H1 (cell line): Measurements from ENCODE around the gene PRKCH. TPM values are rescaled to one million over a fixed set of nuclear protein-coding genes. Genes with fewer than 3 reads are reported as not detected.

Experiments
- CTCF ChIA-PET: fragments of 300-600 bp; sonication (Branson Sonifier 250); formaldehyde crosslinking; loops from one replicate; lab custom pipeline; 2021; ENCODE audit not compliant: partially characterized antibody; lab: Charles Lee
- POLR2A ChIA-PET: fragments of 300-600 bp; sonication (Branson Sonifier 250); formaldehyde crosslinking; loops from one replicate; lab custom pipeline; 2021; ENCODE audit warnings: inconsistent platforms; ENCODE audit not compliant: partially characterized antibody; lab: Charles Lee
- DNase-seq, 2 experiments: peaks; one replicate each; pipeline versions ENCODE4 v3.0.0 to v3.0.0-alpha.2; 2010 to 2022; ENCODE audit warnings: low spot score in 2 of 2, low read depth in 1 of 2, mixed read lengths in 1 of 2
- FAIRE-seq: peaks from 2 replicates; lab custom pipeline; 2011; peaks lifted over from hg19 to GRCh38; lab: Jason Lieb, UNC
- H2AFZ ChIP-seq: 2 replicates; pipeline ENCODE4 v1.8.1; 2012; ENCODE audit warnings: low read length, inconsistent platforms
- H2AK5ac ChIP-seq: 2 replicates; pipeline ENCODE4 v1.6.1; 2013; ENCODE audit warnings: low read depth, low read length
- H2BK120ac ChIP-seq: replicated peaks from 2 replicates; pipeline ENCODE3; 2013; ENCODE audit warnings: low read depth, low read length, inconsistent platforms
- H2BK12ac ChIP-seq: 2 replicates; pipeline ENCODE4 v1.6.1; 2013; ENCODE audit warnings: low read depth, low read length
- H2BK15ac ChIP-seq: 2 replicates; pipeline ENCODE4 v1.6.1; 2013; ENCODE audit warnings: low read length
- H2BK20ac ChIP-seq: 2 replicates; pipeline ENCODE4 v1.6.1; 2013; ENCODE audit warnings: low read length
- H2BK5ac ChIP-seq: 2 replicates; pipeline ENCODE4 v1.6.1; 2013; ENCODE audit warnings: low read depth, low read length
- H3K14ac ChIP-seq: 2 replicates; pipeline ENCODE4 v1.6.1; 2013; ENCODE audit warnings: inconsistent platforms; ENCODE audit not compliant: insufficient read length
- H3K18ac ChIP-seq: 2 replicates; pipeline ENCODE4 v1.6.1; 2013; ENCODE audit warnings: low read length; ENCODE audit errors: extremely low read depth
- H3K23ac ChIP-seq: 2 replicates; pipeline ENCODE4 v1.6.1; 2013; ENCODE audit warnings: inconsistent platforms; ENCODE audit not compliant: insufficient read length
- H3K23me2 ChIP-seq: 2 replicates; pipeline ENCODE4 v1.6.1; 2013; ENCODE audit warnings: low read depth, low read length
- H3K27ac ChIP-seq: 2 replicates; pipeline ENCODE4 v1.6.1; 2011; ENCODE audit warnings: low read depth, low read length, inconsistent platforms
- H3K27me3 ChIP-seq, 4 experiments: replicated peaks in 1 of 4; 1 replicate in 1 of 4; 2 replicates in 3 of 4; pipeline versions ENCODE4 v1.6.1 to v1.8.1; 2011 to 2013; ENCODE audit warnings: low read length in 3 of 4, mild to moderate bottlenecking in 3 of 4, inconsistent platforms in 2 of 4, mixed read lengths in 2 of 4, moderate library complexity in 1 of 4; ENCODE audit not compliant: control insufficient read depth in 3 of 4, insufficient read depth in 3 of 4; ENCODE audit errors: extremely low read depth in 1 of 4
- H3K36me3 ChIP-seq, 4 experiments: 2 replicates each; pipeline versions ENCODE4 v1.6.1 to v1.8.1; 2011 to 2013; ENCODE audit warnings: mild to moderate bottlenecking in 4 of 4, low read length in 3 of 4, moderate library complexity in 2 of 4, control low read depth in 1 of 4, inconsistent platforms in 1 of 4; ENCODE audit not compliant: insufficient read depth in 4 of 4, control insufficient read depth in 2 of 4
- H3K4ac ChIP-seq: replicated peaks from 2 replicates; pipeline ENCODE3; 2013; ENCODE audit warnings: low read length, low read depth, mixed read lengths, inconsistent platforms; ENCODE audit not compliant: insufficient read length
- H3K4me1 ChIP-seq, 4 experiments: replicated peaks in 1 of 4; 1 replicate in 1 of 4; 2 replicates in 3 of 4; pipeline versions ENCODE4 v1.6.1 to v1.8.1; 2011 to 2013; ENCODE audit warnings: low read length in 3 of 4, inconsistent platforms in 2 of 4, mixed read lengths in 1 of 4; ENCODE audit not compliant: insufficient read depth in 4 of 4, control insufficient read depth in 3 of 4
- H3K4me2 ChIP-seq, 2 experiments: 2 replicates each; pipeline versions ENCODE4 v1.6.1 to v1.8.1; 2011 to 2013; ENCODE audit warnings: low read depth in 2 of 2, low read length in 2 of 2, control low read depth in 1 of 2, inconsistent platforms in 1 of 2, mild to moderate bottlenecking in 1 of 2; ENCODE audit not compliant: insufficient read depth in 1 of 2
- H3K4me3 ChIP-seq, 4 experiments: fragments of 200-600, 300-600 bp in 1 of 4; sonication (generic), shearing (Covaris generic), sonication (Bioruptor Twin) in 1 of 4; 2 replicates each; pipeline versions ENCODE4 v1.5.1 to v1.8.1; 2011 to 2016; ENCODE audit warnings: low read length in 4 of 4, low read depth in 3 of 4, control low read depth in 2 of 4, inconsistent platforms in 2 of 4, mild to moderate bottlenecking in 2 of 4, mixed read lengths in 1 of 4, moderate library complexity in 1 of 4; ENCODE audit not compliant: insufficient read depth in 2 of 4; ENCODE audit errors: extremely low read depth in 1 of 4
- H3K56ac ChIP-seq: replicated peaks from 2 replicates; pipeline ENCODE3; 2013; ENCODE audit warnings: low read depth, mild to moderate bottlenecking, mixed read lengths, low read length, inconsistent platforms; ENCODE audit not compliant: insufficient read length
- H3K79me1 ChIP-seq: 2 replicates; pipeline ENCODE4 v1.6.1; 2013; ENCODE audit warnings: low read depth, low read length, control low read depth
- H3K79me2 ChIP-seq, 2 experiments: 2 replicates each; pipeline versions ENCODE4 v1.6.1 to v1.8.1; 2012 to 2013; ENCODE audit warnings: low read length in 2 of 2, mild to moderate bottlenecking in 2 of 2, inconsistent platforms in 1 of 2; ENCODE audit not compliant: insufficient read depth in 2 of 2, control insufficient read depth in 1 of 2
- H3K9ac ChIP-seq, 4 experiments: replicated peaks in 1 of 4; 1 replicate in 1 of 4; 2 replicates in 3 of 4; pipeline versions ENCODE4 v1.6.1 to v1.8.1; 2011 to 2013; ENCODE audit warnings: low read depth in 3 of 4, low read length in 3 of 4, control low read depth in 2 of 4, mild to moderate bottlenecking in 2 of 4, moderate library complexity in 2 of 4, inconsistent platforms in 1 of 4; ENCODE audit errors: extremely low read depth in 1 of 4
- H3K9me3 ChIP-seq, 2 experiments: 2 replicates each; pipeline versions ENCODE4 v1.6.1 to v1.8.1; 2012 to 2013; ENCODE audit warnings: mild to moderate bottlenecking in 2 of 2, moderate library complexity in 2 of 2, control low read depth in 1 of 2, inconsistent platforms in 1 of 2, low read depth in 1 of 2, low read length in 1 of 2, mixed read lengths in 1 of 2; ENCODE audit not compliant: insufficient read depth in 2 of 2
- H4K20me1 ChIP-seq, 2 experiments: replicated peaks in 1 of 2; 2 replicates each; pipeline versions ENCODE3 to v1.8.1; 2011 to 2013; ENCODE audit warnings: inconsistent platforms in 2 of 2, low read length in 2 of 2, mild to moderate bottlenecking in 1 of 2; ENCODE audit not compliant: insufficient read depth in 2 of 2, control insufficient read depth in 1 of 2
- H4K5ac ChIP-seq: 2 replicates; pipeline ENCODE4 v1.6.1; 2013; ENCODE audit warnings: low read length, low read depth, mixed read lengths, inconsistent platforms; ENCODE audit not compliant: insufficient read length
- H4K8ac ChIP-seq: 2 replicates; pipeline ENCODE4 v1.8.0; 2013; ENCODE audit warnings: mild to moderate bottlenecking, moderate library complexity, low read length, inconsistent platforms; ENCODE audit not compliant: insufficient read depth; ENCODE audit errors: extremely low read depth
- H4K91ac ChIP-seq: replicated peaks from 2 replicates; pipeline ENCODE3; 2013; ENCODE audit warnings: low read length, mixed read lengths, inconsistent platforms; ENCODE audit not compliant: insufficient read length
- CEBPB ChIP-seq: IDR thresholded peaks from 2 replicates; pipeline ENCODE4 v1.6.1; 2012; ENCODE audit warnings: low read depth, low read length
- EP300 ChIP-seq, 2 experiments: IDR thresholded peaks; 1 replicate in 1 of 2; 2 replicates in 1 of 2; pipeline ENCODE4 v1.6.1; 2011 to 2012; ENCODE audit warnings: low read depth in 2 of 2, low read length in 2 of 2, mild to moderate bottlenecking in 2 of 2, borderline replicate concordance in 1 of 2, inconsistent platforms in 1 of 2, moderate library complexity in 1 of 2
- HDAC6 ChIP-seq: IDR thresholded peaks from one replicate; pipeline ENCODE4 v1.7.1; 2012; ENCODE audit warnings: low read depth, mild to moderate bottlenecking, inconsistent platforms, low read length, moderate library complexity
- KDM1A ChIP-seq: fragments of 200-600, 300-600 bp; sonication (generic); IDR thresholded peaks from 2 replicates; pipeline ENCODE4 v1.7.1; 2016; ENCODE audit warnings: mild to moderate bottlenecking, low read length, borderline replicate concordance
- NANOG ChIP-seq: IDR thresholded peaks from 2 replicates; pipeline ENCODE4 v1.6.1; 2011; ENCODE audit warnings: low read length, low read depth, mild to moderate bottlenecking, inconsistent platforms; ENCODE audit not compliant: insufficient read depth, poor library complexity, severe bottlenecking
- RFX5 ChIP-seq: IDR thresholded peaks from 2 replicates; pipeline ENCODE4 v1.6.1; 2011; ENCODE audit warnings: low read depth, low read length, improper control_type of control experiment, borderline replicate concordance
- SIN3A ChIP-seq, 2 experiments: IDR thresholded peaks in 1 of 2; conservative IDR thresholded peaks in 1 of 2; 2 replicates each; pipeline ENCODE4 v1.6.1; 2011 to 2012; ENCODE audit warnings: low read length in 2 of 2, improper control_type of control experiment in 1 of 2, low read depth in 1 of 2, mild to moderate bottlenecking in 1 of 2
- TAF7 ChIP-seq: optimal IDR thresholded peaks from 2 replicates; pipeline ENCODE3; 2011; ENCODE audit warnings: low read depth, mild to moderate bottlenecking, inconsistent platforms, low read length, moderate library complexity, borderline replicate concordance
- WGBS, 2 experiments: shearing (Covaris generic) in 1 of 2; methylation state at CpG; one replicate each; pipeline versions ENCODE4 v1.1.6 to v1.1.7; 2013 to 2015; ENCODE audit warnings: low lambda C conversion rate in 2 of 2, mixed read lengths in 2 of 2, inconsistent platforms in 1 of 2, low coverage in 1 of 2, missing lambda C conversion rate in 1 of 2; ENCODE audit not compliant: insufficient replicate concordance in 2 of 2, insufficient coverage in 1 of 2, insufficient read length in 1 of 2; ENCODE audit errors: extremely low coverage in 1 of 2, missing lambda C conversion rate in 1 of 2; 5-methylcytosine and 5-hydroxymethylcytosine counted together
- polyA plus RNA-seq, 7 experiments: library from polyadenylated mRNA; depleted of rRNA in 3 of 7; stranded (reverse) in 5 of 7; unstranded in 2 of 7; fragments of >200 nt in 5 of 7; fragments of 200-250 nt in 2 of 7; gene quantifications; 1 replicate in 5 of 7; 2 replicates in 1 of 7; 4 replicates in 1 of 7; pipeline versions ENCODE4 v1.2.1 to v1.2.3, GENCODE V29; 2011 to 2013; ENCODE audit warnings: missing spikeins in 2 of 7, mixed read lengths in 2 of 7
- total RNA-seq: library from RNA; stranded (reverse); fragmentation: NEBNext Ultra II Directional; extraction: Animal tissue kit (Norgen Biotek cat#: 25700); gene quantifications from 2 replicates; pipeline ENCODE4 v1.2.1, GENCODE V29; 2021

Gene PRKCH
- total and polyA plus RNA-seq, 2 of the 8 experiments (the other 6 are each of a cell fraction or from before 2014, with no cell fraction given), result 6.4 to 7.0 TPM

DNA sequence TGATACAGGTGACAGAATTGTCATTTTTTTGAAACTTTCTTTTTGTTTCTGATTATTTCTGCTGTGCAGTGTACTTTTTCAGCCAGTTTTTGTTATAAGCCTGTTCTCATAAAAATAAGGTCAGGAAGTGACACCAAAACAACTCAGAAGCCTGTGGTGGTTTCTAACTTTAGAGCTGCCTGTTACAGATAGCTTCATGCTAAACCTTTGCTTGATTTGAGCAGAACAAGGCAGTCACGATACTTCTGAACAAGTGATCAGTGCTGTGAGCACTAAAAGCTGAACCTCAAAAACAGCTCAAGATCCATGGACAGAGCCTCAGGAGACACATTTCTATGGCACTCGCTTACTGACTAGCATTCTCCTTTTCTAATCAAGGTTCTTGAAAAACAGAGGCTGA, 82.0 kb downstream of the PRKCH start:
- H3K36me3 ChIP-seq, result no peaks in the 10 kb centered on the region
- no peak overlapping the region for H2BK12ac ChIP-seq
- H3K27me3 ChIP-seq, result no peaks in the 10 kb centered on the region
- no peak overlapping the region for H3K14ac ChIP-seq
- H3K4me3 ChIP-seq, result no peak overlapping the region
- H3K18ac ChIP-seq, result no peak overlapping the region
- no peaks in the 10 kb centered on the region for H3K9me3 ChIP-seq
- H3K79me2 ChIP-seq, result no peaks in the 10 kb centered on the region
- POLR2A ChIA-PET, result no interaction called here
- no peak overlapping the region for H3K4ac ChIP-seq
- H2BK15ac ChIP-seq, result no peak overlapping the region
- H2AFZ ChIP-seq, result no peak overlapping the region
- H2BK5ac ChIP-seq, result no peak overlapping the region
- H3K56ac ChIP-seq, result no peak overlapping the region
- 98% methylated on average over 2 of the region's 2 CpGs; no CpG with 5 or more reads in 1 of the 2 experiments for WGBS, 2 experiments
- CTCF ChIA-PET, result interaction anchor here (0.9 to 1.2 kb wide), 3 partner anchors 8 to 434 kb away, joined by 3 to 5 read pairs (median 3); no protein-coding TSS in a partner anchor
- H4K5ac ChIP-seq, result no peak overlapping the region
- no peak overlapping the region for H2BK20ac ChIP-seq
- no peaks in the 10 kb centered on the region for H3K79me1 ChIP-seq
- H3K23me2 ChIP-seq, result no peaks in the 10 kb centered on the region; the same call in 1 of the 2 replicates
- no peak overlapping the region for H4K91ac ChIP-seq
- no peak overlapping the region for H2AK5ac ChIP-seq
- no peaks in the 10 kb centered on the region for H4K20me1 ChIP-seq
- H3K4me2 ChIP-seq, result no peak overlapping the region
- FAIRE-seq (peak; percentile 65), DNase-seq (no peak)
- H3K27ac ChIP-seq, result no peak overlapping the region
- no peak overlapping the region for H3K23ac ChIP-seq
- H3K4me1 ChIP-seq, result peaks cover 0 to 9% (median 3%) of the 10 kb centered on the region in 4 experiments; a peak in 2 of 7 replicates
- TF ChIP-seq CEBPB, result no peak
- no peak for TF ChIP-seq KDM1A
- no peak for TF ChIP-seq EP300 (IDR thresholded peaks at IDR 0.05; ENCODE audit: borderline replicate concordance in 1 of 2, low read depth in 2 of 2, low read length in 2 of 2)
- no peak for TF ChIP-seq NANOG
- TF ChIP-seq RFX5, result no peak
- TF ChIP-seq HDAC6, result no peak
- TF ChIP-seq TAF7, result no peak
- no peak for TF ChIP-seq SIN3A (conservative IDR thresholded peaks at IDR 0.05 in 1 of 2, IDR thresholded peaks at IDR 0.05 in 1 of 2; ENCODE audit: low read depth in 1 of 2, low read length in 2 of 2)
- H2BK120ac ChIP-seq, result no peak overlapping the region
- H3K9ac ChIP-seq, result no peak overlapping the region
- H4K8ac ChIP-seq, result no peak overlapping the region
